Measurements from ENCODE around the gene EHMT1.
A peak's percentile ranks its signal among the peaks of the same experiment; 100 is the strongest.
"Not testable (repeated sequence)": the region's sequence is repeated elsewhere in the genome, so short reads cannot be mapped to it uniquely, and the experiment has no call there.

Gene EHMT1

DNA sequence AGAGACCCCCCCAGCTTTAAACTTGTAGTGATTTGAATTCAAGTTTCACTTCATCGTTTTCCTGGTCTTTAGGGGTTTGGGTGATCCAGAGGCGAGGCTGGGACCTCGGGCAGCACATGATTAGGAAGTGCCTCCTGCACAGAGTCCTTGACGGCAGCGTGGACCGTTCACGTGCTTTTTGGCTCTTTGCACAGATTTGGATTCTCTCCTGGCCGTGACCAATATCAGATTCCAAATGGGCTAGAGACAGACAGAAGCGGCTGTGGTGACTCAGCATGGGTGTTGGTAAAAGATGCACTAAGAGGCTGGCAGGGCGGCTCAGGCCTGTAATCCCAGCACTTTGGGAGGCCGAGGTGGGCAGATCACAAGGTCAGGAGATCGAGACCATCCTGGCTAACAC, 141.6 kb downstream of the EHMT1 start:
- no peak for DNase-seq (ENCODE audit: low spot score)

DNA sequence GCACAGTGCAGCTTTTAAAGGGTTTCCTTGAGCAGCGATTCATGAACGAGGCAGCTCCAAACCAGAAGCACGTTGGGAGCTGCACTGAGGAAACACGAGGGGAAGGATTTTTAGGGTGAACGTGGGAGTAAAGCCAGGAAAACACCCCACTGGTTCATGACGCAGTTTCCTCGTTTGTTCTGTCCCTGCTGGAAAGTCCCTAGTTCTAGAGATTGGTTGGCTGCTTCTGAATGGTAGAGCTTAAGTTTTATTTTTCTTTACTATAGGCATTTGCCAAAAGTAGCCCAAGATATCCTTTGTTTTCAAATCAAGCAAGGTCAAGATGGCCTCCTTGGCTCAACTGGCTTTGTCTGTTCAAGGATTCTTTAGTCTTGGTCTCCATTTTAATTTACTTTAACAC, 142.2 kb downstream of the EHMT1 start:
- DNase-seq (ENCODE audit: low spot score), result no peak

DNA sequence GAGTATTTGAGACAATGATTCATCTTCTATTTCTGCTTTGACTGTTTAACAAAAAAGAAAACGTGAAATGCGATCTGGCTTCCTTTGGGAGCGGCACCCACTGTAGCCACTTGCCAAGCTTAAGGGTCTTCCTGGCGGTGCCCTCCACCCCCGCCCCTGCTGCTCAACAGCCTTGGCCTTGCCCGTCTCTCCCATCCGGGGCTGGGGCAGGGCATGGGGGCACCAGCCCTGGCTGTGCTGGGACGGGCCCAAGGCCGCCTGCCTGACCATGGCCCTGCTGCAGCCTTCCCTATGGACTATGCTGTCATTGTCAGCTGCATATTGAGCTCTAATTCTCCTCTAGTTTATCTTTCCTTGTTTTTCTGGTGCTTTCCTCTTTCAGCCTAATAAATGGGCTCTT, 143.0 kb downstream of the EHMT1 start:
- no peak for DNase-seq (ENCODE audit: low spot score)

DNA sequence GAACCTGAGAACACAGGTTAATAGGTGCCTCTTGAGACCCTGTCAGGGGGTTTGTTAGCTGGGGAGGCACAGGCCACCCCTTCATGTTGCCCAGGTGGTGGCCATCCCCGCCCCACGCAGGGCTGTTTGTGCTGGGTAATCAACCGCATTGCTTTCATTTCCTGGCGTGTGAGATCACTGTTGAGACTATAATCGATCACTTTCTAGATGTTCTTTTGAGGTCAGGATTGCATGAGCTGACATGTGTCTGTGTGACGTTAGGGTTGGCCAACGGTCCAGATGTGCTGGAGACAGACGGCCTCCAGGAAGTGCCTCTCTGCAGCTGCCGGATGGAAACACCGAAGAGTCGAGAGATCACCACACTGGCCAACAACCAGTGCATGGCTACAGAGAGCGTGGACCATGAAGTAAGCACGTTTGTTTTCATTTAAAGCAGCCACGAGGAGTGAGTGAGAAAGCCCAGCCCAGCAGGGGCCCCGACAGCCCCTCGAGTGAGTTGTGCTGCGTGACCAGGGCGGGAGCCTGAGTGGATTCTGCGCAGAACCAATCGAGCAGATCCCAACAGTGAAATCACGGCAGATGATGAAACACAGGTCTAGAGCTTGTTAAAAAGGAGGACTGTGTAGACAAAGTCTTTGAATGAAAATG, 143.7 kb downstream of the EHMT1 start:
- no peak for DNase-seq (ENCODE audit: low spot score)

DNA sequence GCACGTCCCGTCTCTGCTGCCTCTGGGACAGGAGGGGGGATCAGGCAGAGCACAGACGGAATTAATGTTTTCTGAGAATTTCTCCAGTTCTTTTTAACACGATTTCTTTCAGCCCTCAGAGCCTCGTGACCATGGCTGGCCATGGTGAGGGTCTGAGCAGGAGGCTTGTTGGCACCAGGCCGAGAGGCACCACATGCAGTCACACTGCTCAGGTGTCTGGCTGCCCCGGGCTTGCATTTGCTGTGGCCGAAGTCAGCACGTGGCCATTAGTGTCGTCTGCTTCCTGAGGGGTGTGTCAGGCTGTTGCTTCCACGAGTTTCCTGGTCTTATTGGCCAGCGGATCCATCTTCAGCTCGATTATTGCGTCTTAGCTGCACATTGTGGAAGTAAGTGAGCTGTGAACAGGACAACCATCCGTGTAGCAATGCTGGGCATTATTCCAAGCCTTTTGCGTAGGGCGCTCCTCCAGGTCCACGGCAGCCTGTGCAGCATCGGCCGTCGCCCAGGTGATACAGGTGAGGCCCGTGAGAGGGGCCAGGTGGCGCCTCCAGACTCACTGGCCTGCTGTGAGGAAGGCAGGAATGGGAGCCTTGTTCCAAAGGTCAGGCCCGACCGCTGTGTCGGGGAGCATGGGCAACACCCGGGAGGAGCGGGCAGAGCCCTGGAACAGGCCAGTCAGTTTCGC, 144.6 kb downstream of the EHMT1 start:
- no peak for DNase-seq (ENCODE audit: low spot score)

DNA sequence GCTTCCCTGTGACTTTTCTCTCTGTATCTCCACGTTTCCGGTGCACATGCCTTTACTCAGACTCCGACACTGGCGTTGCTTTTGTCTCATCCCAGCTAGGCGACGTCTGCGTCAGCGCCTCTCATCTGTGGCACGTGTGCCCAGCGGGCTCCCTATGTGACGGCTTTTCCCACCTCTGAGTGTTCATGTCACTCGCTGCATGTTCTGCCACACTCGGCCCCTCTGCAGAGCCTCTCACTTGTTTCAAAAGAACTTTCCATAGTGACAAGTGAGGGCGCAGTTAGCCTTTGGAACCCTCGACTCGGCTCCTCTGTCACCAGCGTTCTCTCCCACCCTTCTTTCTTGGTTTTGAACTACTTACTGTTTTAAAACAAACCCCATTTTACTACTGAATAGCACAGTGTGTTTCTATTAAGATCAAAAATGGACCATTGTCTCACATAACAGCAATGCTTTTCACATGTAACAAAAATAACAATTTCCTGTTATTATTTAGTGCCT, 145.4 kb downstream of the EHMT1 start:
- DNase-seq (ENCODE audit: low spot score), result no peak

DNA sequence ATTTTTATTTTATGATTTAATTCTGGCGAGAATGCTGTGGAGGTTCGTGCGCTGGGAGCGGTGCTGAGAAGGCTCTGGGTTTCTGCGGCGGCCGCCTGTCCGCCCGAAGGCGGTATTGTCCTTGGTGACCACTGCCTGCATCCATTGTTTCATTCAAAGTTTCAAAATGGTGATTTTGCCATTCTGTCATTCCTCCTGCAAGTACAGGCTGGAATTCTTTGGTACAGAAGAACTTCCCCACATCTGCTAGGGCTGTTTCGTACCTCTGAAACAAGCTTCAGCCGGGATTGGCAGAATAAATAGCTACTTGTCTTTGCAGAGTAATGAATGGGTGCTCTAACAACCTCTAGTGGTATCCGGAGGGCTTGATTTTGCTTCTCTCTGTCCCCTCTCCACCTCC, 146.2 kb downstream of the EHMT1 start:
- no peak for DNase-seq (ENCODE audit: low spot score)

DNA sequence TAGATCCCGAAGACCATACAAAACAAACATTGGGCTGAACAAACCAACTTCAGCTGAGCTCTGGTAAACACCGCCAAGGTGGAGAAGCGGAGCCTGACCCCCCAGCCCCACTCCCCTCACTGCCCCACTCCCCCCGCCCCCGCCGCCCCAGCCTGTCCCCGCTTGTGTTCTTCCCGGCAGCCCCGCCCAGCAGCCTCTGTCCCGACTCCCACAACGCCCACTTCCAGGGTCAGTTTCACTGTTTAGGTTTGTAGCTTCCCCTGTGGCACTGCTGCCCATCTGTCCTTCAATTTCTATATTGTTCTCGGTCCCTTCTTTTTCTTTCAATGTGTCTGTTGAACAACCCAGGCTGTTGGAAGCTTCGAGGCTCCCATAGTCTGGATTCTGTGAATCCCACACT, 146.7 kb downstream of the EHMT1 start:
- no peak for DNase-seq (ENCODE audit: low spot score)

DNA sequence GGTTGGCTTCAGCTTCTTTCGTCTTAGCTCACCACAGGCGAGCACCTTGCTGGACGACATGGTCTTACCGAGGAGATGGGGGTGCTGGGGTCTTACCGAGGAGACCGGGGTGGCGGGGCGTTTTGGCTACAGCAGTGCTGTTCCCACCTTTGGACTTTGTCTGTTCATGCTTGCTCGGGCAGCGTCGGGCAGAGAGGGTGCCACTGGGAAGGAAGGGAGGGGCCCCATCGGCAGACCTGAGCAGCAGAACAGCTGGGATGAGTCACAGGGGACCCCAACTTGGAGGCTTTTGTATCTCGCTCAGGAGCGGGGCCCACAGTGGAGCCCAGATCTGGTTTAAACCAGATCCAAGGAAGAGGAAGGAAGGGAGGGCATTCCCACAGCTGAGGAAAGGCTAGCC, 152.8 kb downstream of the EHMT1 start:
- no peak for DNase-seq (ENCODE audit: low spot score)

DNA sequence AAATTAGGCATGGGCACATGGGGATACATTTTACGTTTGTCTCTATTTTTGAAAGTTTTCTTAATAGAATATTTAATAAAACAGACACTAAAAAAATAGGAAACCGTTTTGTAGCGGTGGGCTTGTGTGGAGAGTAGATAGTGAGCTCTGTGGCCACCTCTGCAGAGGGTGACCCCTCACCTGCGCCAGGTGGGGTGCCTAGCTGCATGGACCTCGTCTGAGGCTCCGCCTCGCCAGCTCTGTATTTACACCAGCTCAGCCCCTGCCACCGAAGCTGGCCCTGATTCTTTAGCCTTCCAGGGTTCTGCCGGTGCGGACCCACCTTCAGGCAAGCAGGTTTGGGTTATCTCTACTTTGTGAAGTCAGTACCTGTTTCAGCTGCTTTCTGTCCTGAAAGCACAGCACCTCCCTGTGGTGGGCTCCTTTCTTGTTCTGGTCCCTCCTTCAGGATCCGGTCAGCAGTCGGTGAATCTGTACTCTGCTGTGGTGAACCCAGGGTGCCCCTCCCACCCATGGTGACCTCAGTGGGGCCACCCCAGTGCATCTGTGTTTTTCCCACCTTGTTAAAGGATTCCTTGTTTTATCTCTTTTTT, 153.6 kb downstream of the EHMT1 start:
- no peak for DNase-seq (ENCODE audit: low spot score)

DNA sequence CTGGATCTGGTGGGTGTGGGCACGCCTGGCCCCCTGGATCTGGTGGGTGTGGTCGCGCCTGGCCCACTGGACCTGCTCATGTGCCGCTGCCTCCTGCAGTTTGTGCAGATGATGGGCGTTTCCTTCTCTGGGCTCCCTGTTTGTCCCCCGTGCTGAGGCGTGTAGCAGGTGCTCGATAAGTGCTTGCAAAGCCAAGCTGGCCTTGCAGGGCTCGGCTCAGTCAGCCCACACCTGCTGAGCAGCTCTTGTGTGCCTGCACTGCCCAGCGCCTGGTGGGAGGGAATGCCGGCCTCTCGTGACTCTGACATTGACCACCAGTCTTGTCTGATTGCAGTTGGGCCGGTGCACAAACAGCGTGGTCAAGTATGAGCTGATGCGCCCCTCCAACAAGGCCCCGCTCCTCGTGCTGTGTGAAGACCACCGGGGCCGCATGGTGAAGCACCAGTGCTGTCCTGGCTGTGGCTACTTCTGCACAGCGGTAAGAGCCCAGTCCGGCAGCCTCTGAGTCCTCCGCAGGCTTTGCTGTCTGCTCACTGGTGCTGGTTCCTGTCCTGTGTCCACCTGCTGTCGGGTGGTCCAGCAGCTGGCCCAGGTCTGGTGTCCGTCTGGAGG, 156.1 kb downstream of the EHMT1 start:
- DNase-seq (ENCODE audit: low spot score), result no peak

DNA sequence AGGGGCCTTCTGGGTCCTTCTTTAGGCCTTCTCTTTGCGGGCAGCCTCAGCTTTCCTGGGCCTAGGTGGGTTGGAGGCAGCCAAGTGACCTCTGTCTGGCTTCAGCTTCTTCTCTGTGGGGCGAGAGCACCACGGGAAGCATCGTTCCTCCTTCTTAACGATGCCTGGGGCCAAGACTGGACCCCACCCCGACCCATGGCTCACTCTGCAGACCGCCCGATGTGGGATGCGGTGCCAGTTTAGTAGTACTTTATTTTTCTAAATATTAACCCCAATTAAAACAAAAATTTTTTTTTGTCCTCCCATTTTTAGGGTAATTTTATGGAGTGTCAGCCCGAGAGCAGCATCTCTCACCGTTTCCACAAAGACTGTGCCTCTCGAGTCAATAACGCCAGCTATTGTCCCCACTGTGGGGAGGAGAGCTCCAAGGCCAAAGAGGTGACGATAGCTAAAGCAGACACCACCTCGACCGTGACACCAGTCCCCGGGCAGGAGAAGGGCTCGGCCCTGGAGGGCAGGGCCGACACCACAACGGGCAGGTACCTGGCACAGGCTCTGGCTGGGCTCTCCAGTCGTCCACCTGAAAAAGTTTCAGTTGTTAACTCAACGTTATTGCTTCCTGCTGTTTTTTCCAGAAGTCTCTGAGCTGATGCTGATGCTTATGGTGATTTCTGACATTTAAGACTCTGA, 157.6 kb downstream of the EHMT1 start:
- no peak for DNase-seq (ENCODE audit: low spot score)

DNA sequence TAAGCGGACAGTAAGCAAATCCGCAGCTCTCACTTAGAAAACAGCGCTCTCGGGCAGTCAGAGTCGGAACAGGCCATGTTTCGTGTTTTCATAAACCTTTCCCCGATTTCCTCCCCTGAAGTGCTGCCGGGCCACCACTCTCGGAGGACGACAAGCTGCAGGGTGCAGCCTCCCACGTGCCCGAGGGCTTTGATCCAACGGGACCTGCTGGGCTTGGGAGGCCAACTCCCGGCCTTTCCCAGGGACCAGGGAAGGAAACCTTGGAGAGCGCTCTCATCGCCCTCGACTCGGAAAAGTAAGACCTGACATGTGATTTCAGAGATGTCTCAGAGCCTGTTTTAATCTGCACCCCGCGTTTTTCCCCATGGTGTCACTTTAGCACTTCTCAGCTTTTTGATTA, 159.0 kb downstream of the EHMT1 start:
- no peak for DNase-seq (ENCODE audit: low spot score)

DNA sequence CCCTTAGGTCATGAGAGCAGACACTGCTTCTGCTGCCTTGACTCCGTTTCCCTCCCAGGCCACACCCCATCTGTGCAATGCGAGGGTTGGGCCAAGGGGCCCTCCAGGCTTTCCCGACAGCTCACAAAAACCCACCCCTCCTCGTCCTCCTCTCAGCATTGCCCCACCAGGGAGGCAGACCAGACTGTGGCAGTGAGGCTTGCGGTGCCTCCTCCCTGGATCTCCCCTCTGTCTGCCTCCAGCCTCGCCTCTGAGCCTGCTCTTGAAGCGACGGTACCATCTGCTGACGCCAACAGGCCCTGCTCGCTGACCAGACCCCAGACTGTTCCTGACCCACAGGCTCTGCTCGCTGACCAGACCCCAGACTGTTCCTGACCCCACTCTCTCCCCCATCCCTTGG, 159.5 kb downstream of the EHMT1 start:
- DNase-seq (ENCODE audit: low spot score), result no peak

DNA sequence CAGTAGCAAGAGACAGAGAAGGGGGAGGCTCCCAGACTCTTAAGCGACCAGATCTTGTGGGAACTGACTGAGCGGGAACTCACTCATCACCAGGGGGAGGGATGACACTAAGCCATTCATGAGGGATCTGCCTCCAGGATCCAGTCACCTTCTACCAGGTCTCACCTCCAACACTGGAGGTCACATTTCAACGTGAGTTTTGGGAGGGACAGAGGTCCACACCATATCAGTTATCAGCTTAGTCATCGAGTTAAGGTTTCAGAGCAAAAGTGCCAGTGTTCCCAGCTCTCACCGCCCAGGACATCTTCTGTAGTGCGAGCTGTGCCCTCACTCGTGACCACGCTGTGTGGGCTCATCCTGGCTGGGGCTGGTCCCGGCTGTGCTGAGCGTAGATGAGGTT, 160.1 kb downstream of the EHMT1 start:
- peak; percentile 3 for DNase-seq (ENCODE audit: low spot score)

DNA sequence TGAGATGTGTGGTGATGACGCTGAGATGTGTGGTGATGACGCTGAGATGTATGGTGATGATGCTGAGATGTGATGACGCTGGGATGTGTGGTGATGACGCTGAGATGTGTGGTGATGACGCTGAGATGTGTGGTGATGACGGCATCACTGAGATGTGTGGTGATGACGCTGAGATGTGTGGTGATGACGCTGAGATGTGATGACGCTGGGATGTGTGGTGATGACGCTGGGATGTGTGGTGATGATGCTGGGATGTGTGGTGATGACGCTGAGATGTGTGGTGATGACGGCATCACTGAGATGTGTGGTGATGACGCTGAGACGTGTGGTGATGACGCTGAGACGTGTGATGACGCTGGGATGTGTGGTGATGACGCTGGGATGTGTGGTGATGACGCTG, 161.2 kb downstream of the EHMT1 start:
- DNase-seq (ENCODE audit: low spot score), result not testable (repeated sequence)

DNA sequence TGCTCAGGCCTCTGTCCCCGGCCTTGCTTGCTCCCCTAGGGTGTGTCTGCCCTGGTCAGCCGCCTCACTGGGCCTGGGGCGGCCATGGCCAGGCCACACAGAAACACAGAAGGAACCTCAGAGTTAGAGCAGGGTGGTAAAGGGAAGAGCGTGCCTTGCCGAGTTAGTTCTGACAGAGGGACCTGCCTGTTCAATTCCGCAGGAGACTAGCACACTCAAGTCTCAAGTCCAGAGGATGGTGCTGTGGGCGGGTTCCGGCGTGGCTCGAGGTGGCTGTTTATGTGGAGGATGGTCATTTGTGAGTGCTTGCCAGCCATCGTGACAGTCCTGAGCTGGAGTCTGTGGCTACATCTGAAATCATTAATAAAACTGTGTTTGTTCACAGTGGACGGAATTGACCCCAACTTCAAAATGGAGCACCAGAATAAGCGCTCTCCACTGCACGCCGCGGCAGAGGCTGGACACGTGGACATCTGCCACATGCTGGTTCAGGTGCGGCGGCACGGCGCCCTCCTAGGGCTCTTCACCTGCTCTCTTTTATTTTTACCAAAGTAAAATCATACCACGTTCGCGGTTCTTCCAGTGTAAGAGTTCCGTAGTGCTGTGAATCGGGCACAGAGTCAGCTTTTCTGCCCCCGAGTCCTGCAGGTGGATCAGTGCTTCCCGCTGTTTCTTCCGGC, 163.2 kb downstream of the EHMT1 start:
- no peak for DNase-seq (ENCODE audit: low spot score)

DNA sequence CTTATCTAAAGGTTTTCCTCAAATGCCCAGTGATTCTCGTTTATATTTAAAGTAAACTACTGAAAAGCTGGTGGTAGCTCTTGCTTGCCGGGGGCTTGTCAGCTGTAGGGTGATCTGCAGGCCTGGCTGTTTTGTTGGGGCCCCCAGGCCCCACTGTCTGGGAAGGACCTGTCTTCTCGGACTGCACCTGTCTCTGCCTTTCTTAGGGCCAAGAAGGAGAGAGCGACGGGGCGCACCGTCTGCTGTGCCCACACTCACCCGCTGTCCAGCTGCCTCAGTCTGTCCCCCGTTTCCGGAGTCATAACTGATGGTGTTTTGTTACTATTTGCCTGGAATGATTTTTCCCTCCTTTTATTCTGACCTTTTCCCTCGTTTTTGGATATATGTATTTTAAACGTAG, 164.7 kb downstream of the EHMT1 start:
- DNase-seq (ENCODE audit: low spot score), result no peak

DNA sequence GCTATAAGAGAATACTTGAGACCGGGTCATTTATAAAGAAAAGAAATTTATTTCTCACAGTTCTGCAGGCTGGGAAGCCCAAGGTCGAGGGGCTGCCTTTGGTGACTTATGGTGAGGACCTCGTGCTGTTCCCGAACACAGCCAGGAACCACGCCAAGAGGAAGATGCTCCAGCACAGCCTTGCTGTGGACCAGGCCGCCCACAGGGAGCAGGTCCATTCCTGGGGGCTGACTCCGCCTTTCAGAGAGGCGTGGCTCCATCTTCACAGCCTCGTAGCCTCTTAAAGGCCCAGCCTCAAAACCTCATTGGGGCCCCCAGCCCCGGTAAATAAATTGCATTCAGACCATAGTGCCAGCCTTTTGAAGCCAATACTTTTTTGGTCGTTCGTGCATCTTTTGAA, 165.2 kb downstream of the EHMT1 start:
- DNase-seq (ENCODE audit: low spot score), result no peak

DNA sequence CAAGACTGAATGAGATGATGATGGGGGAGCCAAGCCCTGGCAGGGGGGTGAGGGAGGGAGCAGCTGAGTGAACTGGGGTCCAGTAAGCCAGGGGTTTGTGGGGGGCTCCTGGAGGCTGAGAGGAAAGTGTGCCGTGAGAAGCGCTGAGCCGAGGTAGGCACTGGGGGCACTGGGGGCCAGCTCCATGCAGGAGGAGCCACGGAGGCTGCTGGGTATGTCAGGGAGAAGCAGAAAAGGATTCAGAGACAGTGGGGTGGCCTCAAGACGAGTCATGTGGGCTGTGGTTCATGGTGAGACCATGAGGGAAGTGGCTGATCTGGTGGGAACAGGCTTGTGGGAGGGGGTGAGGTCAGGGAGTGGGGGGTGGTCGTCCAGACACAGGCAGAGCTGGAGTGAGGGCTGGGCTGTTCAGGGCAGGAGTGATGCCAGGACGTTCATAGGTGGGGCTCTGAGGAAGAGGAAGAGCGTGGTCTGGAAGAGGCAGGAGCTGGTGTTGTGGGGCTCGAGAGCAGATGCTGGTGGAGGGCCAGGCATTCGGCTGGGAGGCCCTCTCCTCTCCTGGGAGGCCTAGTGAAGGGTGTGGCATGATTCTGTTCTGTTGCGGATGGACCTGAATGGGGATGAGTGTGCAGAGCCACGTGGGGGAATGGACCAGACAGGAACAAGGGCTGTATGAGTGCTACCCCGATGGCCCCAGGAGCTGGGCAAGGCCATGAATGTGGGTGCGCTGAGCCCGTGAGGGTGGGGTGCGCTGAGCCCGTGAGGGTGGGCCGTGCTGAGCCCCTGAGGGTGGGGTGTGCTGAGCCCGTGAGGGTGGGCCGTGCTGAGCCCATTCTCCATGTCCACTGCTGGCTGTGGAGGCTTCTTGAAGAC, 166.1 kb downstream of the EHMT1 start:
- DNase-seq (ENCODE audit: low spot score), result no peak

DNA sequence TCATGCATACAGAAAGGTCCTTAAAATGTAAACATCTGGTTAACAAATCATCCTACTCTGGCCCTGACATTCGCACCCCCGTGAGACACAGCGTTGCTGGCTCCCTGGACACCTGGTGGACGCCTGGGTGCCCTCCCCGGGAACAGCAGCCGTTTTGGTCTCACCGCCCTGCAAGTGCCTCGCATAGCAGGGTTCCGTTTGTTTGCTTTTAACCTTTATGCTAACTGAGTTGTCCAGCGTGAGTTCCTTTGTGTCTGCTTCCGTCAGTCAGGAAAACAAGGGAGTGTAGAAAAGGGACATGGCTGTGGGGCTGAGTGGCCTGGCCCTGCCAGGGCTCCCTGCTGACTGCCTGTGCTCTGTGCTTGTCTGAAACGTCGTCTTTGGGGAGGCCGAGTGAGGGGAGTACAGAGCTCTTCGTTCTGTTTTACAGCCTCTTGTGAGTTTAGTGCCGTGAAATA, 166.9 kb downstream of the EHMT1 start:
- DNase-seq (ENCODE audit: low spot score), result no peak
